Omental fat pad (tissue), 4 donors: ENCODE data around the gene KDM7A. TPM values are rescaled to one million over a fixed set of nuclear protein-coding genes. Genes with fewer than 3 reads are reported as not detected.

ENCODE experiments used
- ATAC-seq: fragments of 150-250 bp; one replicate; pipeline ENCODE4 v1.9.1; 2016; ENCODE audit warnings: mild to moderate bottlenecking, moderate library complexity; ENCODE audit not compliant: low FRiP score
- DNase-seq: peaks from one replicate; pipeline ENCODE4 v3.0.0-alpha.2; 2019; ENCODE audit warnings: low spot score
- total RNA-seq, 4 donors: library from RNA; depleted of rRNA; stranded (reverse); fragments of >200 nt; gene quantifications; one replicate each; pipeline ENCODE4 v1.1.0, GENCODE V29; 2016
- TF ChIP-seq, protein P1 (sequence below), 3 donors: fragments of 450-650 bp; IDR thresholded peaks; one replicate each; pipeline ENCODE4 v1.5.1; 2016 to 2017; ENCODE audit warnings: antibody characterized with exemption in 3 of 3, mild to moderate bottlenecking in 3 of 3, moderate library complexity in 2 of 3

KDM7A gene
- total RNA-seq, 4 donors from 2014 or later = 16.8 to 33.7 (median 19.2) TPM

GRCh38 chr7:140050100-140050499 is 126.7 kb downstream of the KDM7A start:
- TF ChIP-seq, protein P1, sequence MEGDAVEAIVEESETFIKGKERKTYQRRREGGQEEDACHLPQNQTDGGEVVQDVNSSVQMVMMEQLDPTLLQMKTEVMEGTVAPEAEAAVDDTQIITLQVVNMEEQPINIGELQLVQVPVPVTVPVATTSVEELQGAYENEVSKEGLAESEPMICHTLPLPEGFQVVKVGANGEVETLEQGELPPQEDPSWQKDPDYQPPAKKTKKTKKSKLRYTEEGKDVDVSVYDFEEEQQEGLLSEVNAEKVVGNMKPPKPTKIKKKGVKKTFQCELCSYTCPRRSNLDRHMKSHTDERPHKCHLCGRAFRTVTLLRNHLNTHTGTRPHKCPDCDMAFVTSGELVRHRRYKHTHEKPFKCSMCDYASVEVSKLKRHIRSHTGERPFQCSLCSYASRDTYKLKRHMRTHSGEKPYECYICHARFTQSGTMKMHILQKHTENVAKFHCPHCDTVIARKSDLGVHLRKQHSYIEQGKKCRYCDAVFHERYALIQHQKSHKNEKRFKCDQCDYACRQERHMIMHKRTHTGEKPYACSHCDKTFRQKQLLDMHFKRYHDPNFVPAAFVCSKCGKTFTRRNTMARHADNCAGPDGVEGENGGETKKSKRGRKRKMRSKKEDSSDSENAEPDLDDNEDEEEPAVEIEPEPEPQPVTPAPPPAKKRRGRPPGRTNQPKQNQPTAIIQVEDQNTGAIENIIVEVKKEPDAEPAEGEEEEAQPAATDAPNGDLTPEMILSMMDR (IDR thresholded peaks at IDR 0.05) = no peak
- no peak for ATAC-seq
- no peak for DNase-seq

DNA sequence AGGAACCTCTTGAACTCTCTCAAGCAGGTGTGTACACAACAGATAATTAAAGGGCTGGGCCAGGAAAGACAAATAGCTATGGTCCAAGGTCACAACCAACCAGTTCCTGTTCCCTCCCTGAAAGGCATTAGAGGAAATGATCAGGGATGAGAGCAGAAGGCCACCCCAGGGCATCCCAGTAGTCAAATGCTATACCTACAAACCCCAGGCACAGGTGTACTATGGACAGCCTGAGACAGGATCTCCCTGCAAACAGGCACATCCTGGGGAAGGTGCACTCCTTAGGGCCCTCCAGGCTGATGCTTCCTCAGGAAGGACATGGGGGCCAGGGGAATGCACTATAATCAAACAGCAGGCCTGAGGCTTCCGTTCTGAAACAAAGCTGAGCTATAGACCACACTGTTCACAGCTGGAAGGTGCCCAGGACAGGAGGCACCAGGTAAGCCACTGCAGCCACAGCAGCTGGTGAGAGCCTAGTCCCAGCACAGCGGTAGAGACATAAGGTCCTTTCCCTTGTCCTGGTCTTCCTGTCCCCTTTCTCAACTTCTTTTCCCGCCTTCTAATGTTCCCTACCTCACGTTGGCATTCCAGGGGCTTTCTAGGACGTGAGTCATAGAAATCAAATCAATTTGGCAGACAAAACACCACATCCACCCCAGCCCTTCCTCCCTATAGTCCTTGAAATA is 127.3 kb downstream of the KDM7A start:
- TF ChIP-seq, protein P1 (IDR thresholded peaks at IDR 0.05) = no peak
- DNase-seq = no peak
- peak; percentile 63 for ATAC-seq

- ATAC-seq (no peak), DNase-seq (no peak)
- TF ChIP-seq, protein P1 (IDR thresholded peaks at IDR 0.05) = no peak
Observed at GRCh38 chr7:140048989-140049338, 127.8 kb downstream of the KDM7A start.

DNA sequence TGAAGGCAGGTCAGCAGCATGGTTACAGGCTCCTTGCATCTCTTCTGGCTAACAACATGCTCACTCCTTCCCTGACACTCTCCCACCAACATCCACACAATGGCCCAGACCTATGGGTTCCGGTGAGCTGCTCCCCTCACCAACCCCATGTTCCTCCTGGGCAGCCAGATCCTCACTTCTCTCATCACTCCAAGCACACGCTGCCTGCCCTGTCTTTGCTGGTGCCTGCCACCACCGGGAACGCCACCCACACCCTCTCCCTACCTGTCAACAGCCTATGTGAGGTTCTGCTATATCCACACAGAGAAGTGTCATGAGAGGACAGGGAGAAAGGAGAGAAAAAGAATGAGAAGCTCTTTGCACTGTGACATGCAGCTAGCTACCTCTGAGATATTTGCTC is 128.6 kb downstream of the KDM7A start:
- ATAC-seq (no peak), DNase-seq (no peak)

DNA sequence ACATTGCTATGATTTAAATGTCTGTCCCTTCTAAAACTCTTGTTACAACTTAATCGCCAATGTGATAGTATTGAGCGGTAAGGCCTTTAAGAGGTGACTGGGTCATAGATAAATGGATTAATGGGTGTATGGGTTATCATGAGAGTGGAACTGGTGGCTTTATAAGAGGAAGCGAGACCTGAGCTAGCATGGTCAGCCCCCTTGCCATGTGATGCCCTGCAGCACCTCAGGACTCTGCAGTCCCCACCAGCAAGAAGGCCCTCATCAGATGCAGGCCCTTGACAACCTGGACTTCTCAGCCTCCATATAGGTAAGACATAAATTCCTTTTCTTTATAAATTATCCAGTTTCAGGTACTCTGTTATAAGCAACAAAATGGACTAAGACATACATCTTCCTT is 129.6 kb downstream of the KDM7A start:
- no peak for ATAC-seq
- DNase-seq = no peak
- TF ChIP-seq, protein P1 (IDR thresholded peaks at IDR 0.05) = no peak

More for the DNA sequence above, 128.6 kb downstream of the KDM7A start:
- TF ChIP-seq, protein P1 (IDR thresholded peaks at IDR 0.05) = no peak

- DNase-seq (no peak), ATAC-seq (no peak)
- TF ChIP-seq, protein P1 (IDR thresholded peaks at IDR 0.05) = no peak
Observed at GRCh38 chr7:140045697-140046096, 131.1 kb downstream of the KDM7A start.

DNA sequence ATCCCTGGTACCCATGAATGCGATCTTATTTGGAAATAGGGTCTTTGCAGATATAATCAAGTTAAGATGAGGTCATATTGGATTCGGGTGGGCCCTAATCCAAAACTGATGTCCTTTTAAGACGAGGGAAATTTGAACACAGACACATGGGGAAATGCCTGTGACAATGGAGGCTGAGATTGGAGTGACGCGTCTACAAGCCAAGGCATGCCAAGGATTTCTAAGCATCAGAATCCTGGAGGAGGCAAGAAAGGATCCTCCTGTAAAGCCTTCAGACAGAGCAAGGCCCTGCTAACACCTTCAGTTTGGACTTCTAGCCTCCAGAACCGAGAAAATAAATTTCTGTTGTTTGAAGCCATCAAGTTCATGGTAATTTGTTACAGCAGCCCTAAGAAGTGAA is 132.5 kb downstream of the KDM7A start:
- TF ChIP-seq, protein P1 (IDR thresholded peaks at IDR 0.05) = no peak
- no peak for ATAC-seq
- no peak for DNase-seq
